BLaER1 treated with 17β-estradiol and CSF1 and Interleukin-3, amounts not matched to agents 10 nM and 100 nM (cell line): ENCODE results near the gene ADD3.
"Not testable (repeated sequence)": the region's sequence is repeated elsewhere in the genome, so short reads cannot be mapped to it uniquely, and the experiment has no call there.

Experiments used
- H3K27ac ChIP-seq, 11 experiments: shearing (Covaris generic); formaldehyde crosslinking; 2 replicates each; pipeline ENCODE4 v1.8.1; 2022
- H3K27me3 ChIP-seq, 11 experiments: shearing (Covaris generic); formaldehyde crosslinking; 2 replicates each; pipeline ENCODE4 v1.8.1; 2022
- H3K36me3 ChIP-seq, 11 experiments: shearing (Covaris generic); formaldehyde crosslinking; 2 replicates each; pipeline ENCODE4 v1.8.1; 2022
- H3K4me1 ChIP-seq, 10 experiments: shearing (Covaris generic); formaldehyde crosslinking; 2 replicates each; pipeline ENCODE4 v1.8.1; 2022
- H3K4me2 ChIP-seq, 11 experiments: shearing (Covaris generic); formaldehyde crosslinking; 2 replicates each; pipeline ENCODE4 v1.8.1; 2022
- H3K4me3 ChIP-seq, 10 experiments: shearing (Covaris generic); formaldehyde crosslinking; 2 replicates each; pipeline ENCODE4 v1.8.1; 2022
- H3K9ac ChIP-seq, 11 experiments: shearing (Covaris generic); formaldehyde crosslinking; 2 replicates each; pipeline ENCODE4 v1.8.1; 2022
- H3K9me3 ChIP-seq, 11 experiments: shearing (Covaris generic); formaldehyde crosslinking; replicated peaks in 1 of 11; 2 replicates each; pipeline ENCODE4 v1.8.1; 2022
- H4K20me1 ChIP-seq, 11 experiments: shearing (Covaris generic); formaldehyde crosslinking; 2 replicates each; pipeline ENCODE4 v1.8.1; 2022
- Cebpa-rat ChIP-seq, 11 experiments: shearing (Covaris generic); IDR thresholded peaks; 2 replicates each; pipeline ENCODE4 v1.8.1; 2022

The ADD3 gene

GRCh38 chr10:110110338-110110737, 102.6 kb downstream of the ADD3 start:
- no peak overlapping the region for H3K27ac ChIP-seq
- no peak overlapping the region for H3K4me2 ChIP-seq
- H3K9ac ChIP-seq: no peak overlapping the region
- TF ChIP-seq Cebpa-rat (IDR thresholded peaks at IDR 0.05): no peak
- H4K20me1 ChIP-seq: peaks cover 0 to 2% (median 0%) of the 10 kb centered on the region in 11 experiments; a peak in 1 of 22 replicates
- H3K36me3 ChIP-seq: peaks cover 58 to 99% (median 90%) of the 10 kb centered on the region in 11 experiments
- H3K4me1 ChIP-seq: peaks cover 0 to 4% (median 0%) of the 10 kb centered on the region in 10 experiments; a peak in 1 of 20 replicates
- no peaks in the 10 kb centered on the region for H3K27me3 ChIP-seq
- H3K4me3 ChIP-seq: no peak overlapping the region
- H3K9me3 ChIP-seq: no peaks in the 10 kb centered on the region

GRCh38 chr10:110113670-110114337, 106.0 kb downstream of the ADD3 start:
- Histone ChIP-seq H3K4me2 (no peak overlapping the region), H3K9me3 (no peaks in the 10 kb centered on the region), H3K36me3 (peaks cover 64 to 100% (median 96%) of the 10 kb centered on the region in 11 experiments), H4K20me1 (no peaks in the 10 kb centered on the region), H3K27ac (no peak overlapping the region), H3K9ac (no peak overlapping the region), H3K4me1 (peaks cover 0 to 10% (median under 1%) of the 10 kb centered on the region in 10 experiments; a peak in 8 of 20 replicates), H3K27me3 (no peaks in the 10 kb centered on the region), H3K4me3 (no peak overlapping the region)
- TF ChIP-seq Cebpa-rat (IDR thresholded peaks at IDR 0.05): no peak

GRCh38 chr10:110114668-110115067, 106.9 kb downstream of the ADD3 start:
- peaks cover 67 to 100% (median 98%) of the 10 kb centered on the region in 11 experiments for H3K36me3 ChIP-seq
- H3K27me3 ChIP-seq, H3K4me2 ChIP-seq, H3K9me3 ChIP-seq, H3K4me3 ChIP-seq, H3K27ac ChIP-seq, H3K9ac ChIP-seq, H4K20me1 ChIP-seq: not testable (repeated sequence)
- peaks cover 5 to 19% (median 7%) of the 10 kb centered on the region in 10 experiments; a peak in 15 of 20 replicates for H3K4me1 ChIP-seq

DNA sequence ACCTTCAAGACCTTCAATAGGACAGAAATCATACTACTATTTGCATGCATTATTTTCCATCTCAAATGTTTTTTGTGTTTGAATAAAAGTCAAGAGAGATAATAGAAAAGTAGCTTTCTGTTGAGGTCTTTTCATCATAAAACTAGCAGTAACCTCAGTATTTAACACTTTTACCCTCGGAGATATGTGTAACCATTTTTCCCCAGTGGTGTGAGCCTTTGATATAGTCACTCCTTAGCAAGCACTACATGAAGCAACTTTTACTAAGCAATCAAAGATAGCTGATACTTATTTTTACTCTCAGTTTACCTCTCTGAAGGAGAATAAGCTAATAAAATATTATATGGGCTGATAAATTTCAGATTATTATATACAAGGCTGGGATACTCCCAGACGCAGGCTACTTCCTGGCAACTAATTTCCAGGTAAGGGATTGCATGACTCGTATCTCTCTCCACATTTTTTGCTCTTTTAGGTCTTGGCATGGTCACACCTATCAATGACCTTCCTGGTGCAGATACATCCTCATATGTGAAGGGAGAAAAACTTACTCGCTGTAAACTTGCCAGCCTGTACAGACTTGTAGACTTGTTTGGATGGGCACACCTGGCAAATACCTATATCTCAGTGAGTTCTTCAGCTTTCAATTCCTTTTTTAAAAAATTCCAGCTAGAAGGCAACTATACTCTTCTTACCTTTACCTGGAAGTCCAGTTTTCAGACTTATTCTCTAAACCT, 108.2 kb downstream of the ADD3 start:
- H4K20me1 ChIP-seq: no peaks in the 10 kb centered on the region
- no peak overlapping the region for H3K4me2 ChIP-seq
- peaks cover 0 to 9% (median 2%) of the 10 kb centered on the region in 11 experiments; a peak in 3 of 22 replicates for H3K9me3 ChIP-seq
- TF ChIP-seq Cebpa-rat (IDR thresholded peaks at IDR 0.05): no peak
- H3K4me3 ChIP-seq: no peak overlapping the region
- H3K27ac ChIP-seq: no peak overlapping the region
- H3K36me3 ChIP-seq: peaks cover 68 to 94% (median 90%) of the 10 kb centered on the region in 11 experiments
- H3K27me3 ChIP-seq: no peaks in the 10 kb centered on the region
- H3K9ac ChIP-seq: no peak overlapping the region
- H3K4me1 ChIP-seq: peaks cover 5 to 19% (median 7%) of the 10 kb centered on the region in 10 experiments; a peak in 15 of 20 replicates

GRCh38 chr10:110118891-110119621, 111.3 kb downstream of the ADD3 start:
- Histone ChIP-seq H3K4me3 (no peak overlapping the region), H3K36me3 (peaks cover 70 to 95% (median 90%) of the 10 kb centered on the region in 11 experiments), H3K9me3 (peaks cover 0 to 9% (median 2%) of the 10 kb centered on the region in 11 experiments; a peak in 3 of 22 replicates), H3K9ac (no peak overlapping the region), H3K27ac (no peak overlapping the region), H4K20me1 (no peaks in the 10 kb centered on the region), H3K4me2 (peak overlapping the region in 3 of 11 experiments; percentile 23 to 50 (median 33); a peak in 5 of 22 replicates), H3K4me1 (peaks cover 5 to 15% (median 7%) of the 10 kb centered on the region in 10 experiments; a peak in 15 of 20 replicates), H3K27me3 (no peaks in the 10 kb centered on the region)
- TF ChIP-seq Cebpa-rat (IDR thresholded peaks at IDR 0.05): no peak

DNA sequence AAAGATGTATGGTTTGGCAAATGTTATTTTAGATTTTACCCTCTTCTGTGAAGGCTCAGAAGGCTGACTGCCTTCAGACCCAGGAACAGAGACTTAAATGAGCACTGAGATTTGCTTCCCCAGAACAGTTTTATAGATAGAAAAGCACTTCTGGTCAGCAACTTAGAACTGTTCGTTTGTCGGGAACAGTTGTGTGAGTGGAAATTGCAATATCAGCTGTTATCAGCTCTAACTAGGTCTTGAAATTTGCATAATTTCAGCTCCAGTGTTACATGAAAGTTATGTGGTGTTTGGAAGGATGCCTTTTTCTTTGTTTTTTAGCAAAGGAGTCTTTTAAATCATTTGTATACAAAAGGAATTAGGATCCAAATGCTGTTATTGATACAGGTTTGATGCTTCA, 115.8 kb downstream of the ADD3 start:
- H3K4me2 ChIP-seq: no peak overlapping the region
- TF ChIP-seq Cebpa-rat (IDR thresholded peaks at IDR 0.05): no peak
- H3K4me3 ChIP-seq: no peak overlapping the region
- H3K9me3 ChIP-seq: peaks cover 0 to 9% (median 2%) of the 10 kb centered on the region in 11 experiments; a peak in 3 of 22 replicates
- no peaks in the 10 kb centered on the region for H3K27me3 ChIP-seq
- peaks cover 65 to 94% (median 90%) of the 10 kb centered on the region in 11 experiments for H3K36me3 ChIP-seq
- peaks cover 5 to 11% (median 7%) of the 10 kb centered on the region in 10 experiments; a peak in 15 of 20 replicates for H3K4me1 ChIP-seq
- no peaks in the 10 kb centered on the region for H4K20me1 ChIP-seq
- H3K9ac ChIP-seq: no peak overlapping the region
- H3K27ac ChIP-seq: no peak overlapping the region

DNA sequence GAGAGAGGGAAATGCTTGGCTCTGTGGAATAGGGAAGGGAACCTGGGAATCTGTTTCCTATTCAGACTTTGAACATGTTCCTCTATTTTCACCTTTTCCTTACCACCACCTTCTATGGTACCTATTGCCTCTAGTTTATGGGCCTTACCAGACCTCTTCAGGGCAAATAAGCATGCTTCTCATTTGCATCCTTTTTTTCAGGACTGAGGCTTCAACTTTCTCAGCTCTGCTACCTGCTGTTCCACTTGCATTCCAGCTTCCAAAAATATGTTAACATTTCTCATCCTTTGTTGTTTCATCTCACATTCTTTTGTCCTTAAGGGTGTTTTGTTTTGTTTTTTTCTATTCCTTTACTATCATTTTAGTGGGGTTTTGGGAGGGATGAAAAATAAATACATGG, 121.7 kb downstream of the ADD3 start:
- Histone ChIP-seq H4K20me1 (no peaks in the 10 kb centered on the region), H3K9ac (no peak overlapping the region), H3K27me3 (no peaks in the 10 kb centered on the region), H3K36me3 (peaks cover 58 to 97% (median 90%) of the 10 kb centered on the region in 11 experiments), H3K9me3 (no peaks in the 10 kb centered on the region), H3K4me3 (no peak overlapping the region), H3K4me2 (no peak overlapping the region), H3K4me1 (peaks cover 0 to 6% (median 2%) of the 10 kb centered on the region in 10 experiments; a peak in 11 of 20 replicates), H3K27ac (no peak overlapping the region)
- TF ChIP-seq Cebpa-rat (IDR thresholded peaks at IDR 0.05): no peak

GRCh38 chr10:110134917-110135316, 127.1 kb downstream of the ADD3 start:
- H3K4me2 ChIP-seq: peak overlapping the region in 6 of 11 experiments; percentile 3 to 27 (median 18); a peak in 6 of 22 replicates
- no peaks in the 10 kb centered on the region; a peak in 1 of 22 replicates for H4K20me1 ChIP-seq
- no peak overlapping the region for H3K27ac ChIP-seq
- H3K36me3 ChIP-seq: peaks cover 30 to 61% (median 38%) of the 10 kb centered on the region in 11 experiments
- no peak for TF ChIP-seq Cebpa-rat (IDR thresholded peaks at IDR 0.05)
- peaks cover 9 to 28% (median 22%) of the 10 kb centered on the region in 10 experiments for H3K4me1 ChIP-seq
- H3K9me3 ChIP-seq: no peaks in the 10 kb centered on the region
- no peak overlapping the region for H3K4me3 ChIP-seq
- H3K27me3 ChIP-seq: no peaks in the 10 kb centered on the region
- H3K9ac ChIP-seq: no peak overlapping the region; a peak in 2 of 22 replicates

GRCh38 chr10:110135836-110136235, 128.1 kb downstream of the ADD3 start:
- H3K4me1 ChIP-seq: peaks cover 16 to 34% (median 26%) of the 10 kb centered on the region in 10 experiments
- not testable (repeated sequence) for H3K27me3 ChIP-seq, H3K4me2 ChIP-seq, H3K9me3 ChIP-seq, H4K20me1 ChIP-seq, H3K27ac ChIP-seq, H3K4me3 ChIP-seq, H3K9ac ChIP-seq
- H3K36me3 ChIP-seq: peaks cover 22 to 52% (median 29%) of the 10 kb centered on the region in 11 experiments; a peak in 21 of 22 replicates
